ENCODE measurements around the gene RAD18.

Gene RAD18

DNA sequence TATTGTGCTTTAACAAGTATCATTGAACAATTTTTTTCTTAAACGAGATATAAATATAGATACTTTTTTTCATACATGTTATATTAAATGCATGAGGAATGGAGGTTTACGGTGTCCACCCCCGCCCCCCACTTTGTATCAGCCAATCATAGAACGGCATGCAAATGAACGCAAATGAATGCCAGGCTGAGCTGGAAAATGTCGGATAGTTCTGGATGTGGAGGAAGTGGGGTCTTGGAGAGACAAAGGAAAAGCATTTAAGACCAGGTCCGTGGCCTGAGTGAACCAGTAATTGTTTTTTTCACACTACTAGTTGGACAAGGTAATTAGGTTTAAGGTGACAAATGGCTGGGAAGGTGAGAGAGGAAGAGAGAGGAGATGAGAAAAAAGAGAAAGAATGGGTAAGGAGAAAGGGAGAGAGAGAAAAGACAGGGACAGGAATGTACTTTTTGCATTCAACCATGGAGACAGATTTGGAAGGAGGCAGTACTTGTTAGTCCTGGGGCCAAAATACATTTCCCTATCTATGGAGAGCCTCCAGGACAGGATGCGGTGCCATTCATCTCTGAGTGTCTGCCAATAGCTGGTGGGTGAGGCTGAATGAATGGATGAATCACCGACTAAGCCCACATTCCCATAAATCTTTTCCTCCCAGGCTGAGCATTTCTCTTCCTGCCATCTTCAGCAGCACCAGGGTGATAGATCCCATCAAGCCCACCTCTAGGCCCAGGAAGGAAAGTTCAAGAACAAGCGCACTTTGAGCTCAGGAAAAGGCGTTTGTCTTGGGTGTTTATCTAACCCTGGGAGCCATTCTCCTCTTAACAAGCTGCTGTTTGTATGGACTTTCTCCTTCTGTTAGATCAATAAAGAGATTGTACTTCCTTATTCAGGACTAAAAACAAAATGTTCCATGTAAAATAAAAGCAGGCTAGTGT is 1.4 kb upstream of the RAD18 start:
- H3K27me3 ChIP-seq (ENCODE audit: control insufficient read depth, insufficient read depth, low read length): no peaks in the 10 kb centered on the region
- no peak overlapping the region for H3K4me3 ChIP-seq (ENCODE audit: low read depth, low read length)
- no peak overlapping the region for H3K27ac ChIP-seq
- no peaks in the 10 kb centered on the region for H3K9me3 ChIP-seq (ENCODE audit: control insufficient read depth, low read length)
- H2AFZ ChIP-seq: peak overlapping the region; percentile 96
- H3K9ac ChIP-seq: no peak overlapping the region
- H3K36me3 ChIP-seq (ENCODE audit: control insufficient read depth, insufficient read depth, low read length): no peaks in the 10 kb centered on the region
- TF ChIP-seq, protein P1, sequence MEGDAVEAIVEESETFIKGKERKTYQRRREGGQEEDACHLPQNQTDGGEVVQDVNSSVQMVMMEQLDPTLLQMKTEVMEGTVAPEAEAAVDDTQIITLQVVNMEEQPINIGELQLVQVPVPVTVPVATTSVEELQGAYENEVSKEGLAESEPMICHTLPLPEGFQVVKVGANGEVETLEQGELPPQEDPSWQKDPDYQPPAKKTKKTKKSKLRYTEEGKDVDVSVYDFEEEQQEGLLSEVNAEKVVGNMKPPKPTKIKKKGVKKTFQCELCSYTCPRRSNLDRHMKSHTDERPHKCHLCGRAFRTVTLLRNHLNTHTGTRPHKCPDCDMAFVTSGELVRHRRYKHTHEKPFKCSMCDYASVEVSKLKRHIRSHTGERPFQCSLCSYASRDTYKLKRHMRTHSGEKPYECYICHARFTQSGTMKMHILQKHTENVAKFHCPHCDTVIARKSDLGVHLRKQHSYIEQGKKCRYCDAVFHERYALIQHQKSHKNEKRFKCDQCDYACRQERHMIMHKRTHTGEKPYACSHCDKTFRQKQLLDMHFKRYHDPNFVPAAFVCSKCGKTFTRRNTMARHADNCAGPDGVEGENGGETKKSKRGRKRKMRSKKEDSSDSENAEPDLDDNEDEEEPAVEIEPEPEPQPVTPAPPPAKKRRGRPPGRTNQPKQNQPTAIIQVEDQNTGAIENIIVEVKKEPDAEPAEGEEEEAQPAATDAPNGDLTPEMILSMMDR (IDR thresholded peaks at IDR 0.05): no peak
- no peaks in the 10 kb centered on the region for H3K79me2 ChIP-seq
- no peak overlapping the region for H3K4me2 ChIP-seq (ENCODE audit: low read length)
- peaks cover 7% of the 10 kb centered on the region for H3K4me1 ChIP-seq

DNA sequence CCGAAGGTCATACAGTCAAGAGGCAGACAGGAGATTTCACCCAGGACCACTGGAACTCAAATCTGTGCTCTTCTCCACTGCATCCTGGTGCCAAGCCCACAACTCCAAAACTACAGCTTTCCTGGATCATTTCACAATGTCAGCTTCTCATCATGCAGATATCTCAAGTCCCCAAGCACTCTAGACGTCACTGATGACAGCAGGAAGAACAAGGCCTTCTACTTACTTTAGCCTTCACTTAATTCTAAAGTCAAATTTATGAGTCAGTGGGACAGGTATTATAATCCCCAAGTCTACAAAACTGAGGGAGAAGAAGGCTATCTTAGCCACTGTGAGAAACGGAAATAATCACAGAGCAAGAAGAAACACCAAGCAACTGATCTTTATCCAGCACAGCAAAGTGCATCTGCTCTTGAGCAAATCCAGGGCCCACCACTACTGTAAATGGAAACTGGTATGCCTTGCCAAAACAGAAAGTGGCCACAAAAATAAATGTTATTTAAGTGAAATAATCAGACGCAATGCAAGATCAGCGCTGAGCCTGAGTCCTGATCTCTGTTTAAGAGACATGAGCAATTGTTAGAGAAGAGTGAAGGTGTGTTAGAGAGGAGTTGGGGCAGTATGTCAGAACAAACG is 928 bp downstream of the RAD18 start:
- Histone ChIP-seq H3K4me3 (ENCODE audit: low read depth, low read length) (peak overlapping the region; percentile 94), H3K79me2 (peaks cover 2% of the 10 kb centered on the region), H3K27me3 (ENCODE audit: control insufficient read depth, insufficient read depth, low read length) (no peaks in the 10 kb centered on the region), H3K4me2 (ENCODE audit: low read length) (peak overlapping the region; percentile 98), H3K36me3 (ENCODE audit: control insufficient read depth, insufficient read depth, low read length) (no peaks in the 10 kb centered on the region), H3K27ac (no peak overlapping the region), H2AFZ (peak overlapping the region; percentile 96), H3K4me1 (peaks cover 7% of the 10 kb centered on the region), H3K9me3 (ENCODE audit: control insufficient read depth, low read length) (no peaks in the 10 kb centered on the region), H3K9ac (no peak overlapping the region)
- TF ChIP-seq, protein P1 (IDR thresholded peaks at IDR 0.05): no peak

DNA sequence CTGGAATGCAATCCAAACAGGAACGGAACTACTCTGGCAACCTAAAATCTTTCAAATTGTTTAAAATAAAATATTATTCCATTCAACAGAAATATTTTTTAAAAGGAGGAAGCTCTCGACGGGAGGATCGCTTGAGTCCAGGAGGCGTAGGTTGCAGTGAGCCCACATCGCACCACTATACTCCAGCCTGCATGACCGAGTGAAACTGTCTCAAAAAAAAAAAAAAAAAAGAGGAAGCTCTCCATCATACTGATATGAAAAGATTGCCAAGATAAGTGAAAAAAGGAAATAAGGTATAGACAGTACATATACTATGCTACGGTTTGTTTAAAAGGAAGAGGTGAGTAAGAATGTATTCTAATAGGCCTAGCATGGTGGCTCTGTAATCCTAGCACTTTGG is 3.6 kb downstream of the RAD18 start:
- H3K36me3 ChIP-seq (ENCODE audit: control insufficient read depth, insufficient read depth, low read length): no peaks in the 10 kb centered on the region
- H3K27ac ChIP-seq: no peak overlapping the region
- no peak overlapping the region for H3K4me2 ChIP-seq (ENCODE audit: low read length)
- no peak overlapping the region for H2AFZ ChIP-seq
- H3K4me3 ChIP-seq (ENCODE audit: low read depth, low read length): no peak overlapping the region
- TF ChIP-seq, protein P1 (IDR thresholded peaks at IDR 0.05): no peak
- no peaks in the 10 kb centered on the region for H3K9me3 ChIP-seq (ENCODE audit: control insufficient read depth, low read length)
- peaks cover 7% of the 10 kb centered on the region for H3K4me1 ChIP-seq
- no peak overlapping the region for H3K9ac ChIP-seq
- H3K79me2 ChIP-seq: peaks cover 2% of the 10 kb centered on the region
- H3K27me3 ChIP-seq (ENCODE audit: control insufficient read depth, insufficient read depth, low read length): no peaks in the 10 kb centered on the region

DNA sequence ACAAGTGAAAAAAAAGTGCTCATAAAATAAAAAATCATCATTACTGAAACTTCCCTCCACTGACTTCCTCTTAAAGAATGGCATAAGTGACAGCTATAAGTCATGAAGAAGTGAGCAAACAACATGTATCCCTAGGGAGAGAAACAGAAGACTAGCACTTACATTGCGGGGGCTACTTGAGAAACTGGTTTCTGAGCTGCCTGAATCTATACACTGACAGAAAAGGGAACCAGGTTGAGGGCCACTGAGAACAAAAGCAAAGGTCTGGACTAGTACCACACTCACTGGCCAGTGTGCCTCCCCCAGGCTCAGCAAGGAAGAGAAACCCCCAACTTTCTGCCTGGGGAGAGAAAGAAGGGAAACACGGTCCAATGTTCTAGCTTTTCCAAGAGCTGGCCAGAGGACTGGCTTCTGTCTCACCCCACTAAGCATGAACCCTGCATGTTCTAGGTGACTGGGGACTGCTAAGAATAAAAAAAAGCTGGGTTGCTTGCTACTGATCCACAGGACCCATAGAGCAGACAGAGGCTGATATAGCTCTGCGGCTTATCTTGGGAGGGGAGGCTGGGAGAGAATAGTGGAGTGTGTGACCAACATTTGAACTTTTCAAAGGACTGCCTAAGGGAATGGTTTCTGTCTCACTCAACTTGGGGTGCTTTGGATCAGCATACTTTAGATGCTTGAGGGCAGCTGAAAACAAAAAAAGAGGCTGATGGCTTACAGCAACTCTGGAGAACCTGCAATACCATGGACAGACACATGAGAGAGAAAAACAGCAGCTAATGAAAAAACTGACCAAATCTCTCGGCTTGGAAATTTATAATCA is 8.1 kb downstream of the RAD18 start:
- Histone ChIP-seq H2AFZ (no peak overlapping the region), H3K4me2 (ENCODE audit: low read length) (no peak overlapping the region), H3K27me3 (ENCODE audit: control insufficient read depth, insufficient read depth, low read length) (no peaks in the 10 kb centered on the region), H3K27ac (no peak overlapping the region), H3K9ac (no peak overlapping the region), H3K9me3 (ENCODE audit: control insufficient read depth, low read length) (no peaks in the 10 kb centered on the region), H3K4me3 (ENCODE audit: low read depth, low read length) (no peak overlapping the region), H3K79me2 (peaks cover 2% of the 10 kb centered on the region), H3K36me3 (ENCODE audit: control insufficient read depth, insufficient read depth, low read length) (no peaks in the 10 kb centered on the region), H3K4me1 (no peaks in the 10 kb centered on the region)
- TF ChIP-seq, protein P1 (IDR thresholded peaks at IDR 0.05): no peak

Data from parathyroid adenoma (tissue), 2 donors.